ENCODE measurements around the gene THBS2. TPM values are rescaled to one million over a fixed set of nuclear protein-coding genes. Genes with fewer than 3 reads are reported as not detected.
"Not testable (repeated sequence)": the region's sequence is repeated elsewhere in the genome, so short reads cannot be mapped to it uniquely, and the experiment has no call there.

THBS2 gene
- total RNA-seq, 1 donor from 2014 or later, result 2.7 TPM

DNA sequence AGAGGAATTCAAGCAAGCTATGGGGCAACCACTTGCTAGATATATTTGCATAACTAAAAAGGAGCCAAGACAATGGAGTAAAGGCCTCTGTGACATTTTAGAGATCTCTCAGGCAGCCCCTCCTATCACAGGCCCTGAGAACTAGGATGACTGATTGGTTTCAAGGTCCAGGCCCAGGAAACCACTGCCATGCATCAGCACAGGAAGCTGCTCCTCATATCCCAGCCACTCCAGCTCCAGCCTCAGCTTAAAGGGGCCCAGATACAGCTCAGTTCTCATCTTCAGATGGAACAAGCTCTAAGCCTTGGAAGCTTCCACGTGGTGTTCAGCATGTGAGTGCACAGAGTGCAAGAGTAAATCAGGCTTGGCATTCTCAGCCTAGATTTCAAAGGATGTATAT is 21.1 kb upstream of the THBS2 start:
- H3K4me3 ChIP-seq (ENCODE audit: low read depth, low read length), result no peak overlapping the region
- no peak for TF ChIP-seq CTCF (conservative IDR thresholded peaks at IDR 0.05; ENCODE audit: low read depth, low read length)
- no peak for DNase-seq (ENCODE audit: low read depth)

DNA sequence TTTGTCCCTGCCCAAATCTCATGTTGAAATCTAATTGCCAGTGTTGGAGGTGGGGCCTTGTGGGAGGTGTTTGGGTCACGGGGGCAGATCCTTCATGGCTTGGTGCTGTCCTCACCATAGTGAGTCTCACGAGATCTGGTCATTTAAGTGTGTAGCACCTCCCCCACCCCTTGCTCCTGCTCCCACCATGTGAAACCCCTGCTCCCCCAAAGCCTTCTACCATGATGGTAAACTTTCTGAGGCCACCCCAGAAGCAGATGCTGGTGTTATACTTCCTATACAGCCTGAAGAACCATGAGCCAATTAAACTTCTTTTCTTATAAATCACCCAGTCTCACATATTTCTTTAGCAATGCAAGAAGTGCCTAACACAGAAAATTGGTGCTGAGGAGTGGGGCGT is 19.9 kb upstream of the THBS2 start:
- TF ChIP-seq CTCF (conservative IDR thresholded peaks at IDR 0.05; ENCODE audit: low read depth, low read length), result no peak
- DNase-seq (ENCODE audit: low read depth), result no peak
- H3K4me3 ChIP-seq (ENCODE audit: low read depth, low read length), result no peak overlapping the region

- DNase-seq (ENCODE audit: low read depth), result no peak
- H3K4me3 ChIP-seq (ENCODE audit: low read depth, low read length), result no peak overlapping the region
- TF ChIP-seq CTCF (conservative IDR thresholded peaks at IDR 0.05; ENCODE audit: low read depth, low read length), result no peak
These were observed 18.2 kb upstream of the THBS2 start for GRCh38 chr6:169271877-169272216.

GRCh38 chr6:169271158-169271876 is 17.7 kb upstream of the THBS2 start:
- H3K4me3 ChIP-seq (ENCODE audit: low read depth, low read length), result no peak overlapping the region
- no peak for DNase-seq (ENCODE audit: low read depth)
- no peak for TF ChIP-seq CTCF (conservative IDR thresholded peaks at IDR 0.05; ENCODE audit: low read depth, low read length)

DNA sequence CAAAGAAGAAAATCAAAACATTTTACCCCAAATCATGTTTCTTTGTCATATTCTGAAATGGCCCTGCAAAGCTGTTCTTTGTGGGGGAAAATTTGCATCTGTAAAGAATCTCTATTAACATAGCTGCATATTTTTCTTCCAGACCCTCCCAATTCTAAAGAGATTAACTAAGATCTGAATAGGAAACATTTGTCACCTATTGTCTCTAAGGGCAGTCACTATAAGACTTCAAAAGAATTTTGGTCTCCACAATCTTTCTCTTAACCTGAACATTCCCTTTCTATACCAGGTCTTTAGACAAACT is 16.4 kb upstream of the THBS2 start:
- H3K4me3 ChIP-seq (ENCODE audit: low read depth, low read length); DNase-seq (ENCODE audit: low read depth): not testable (repeated sequence)

GRCh38 chr6:169269180-169270076 is 15.8 kb upstream of the THBS2 start:
- DNase-seq (ENCODE audit: low read depth), result peak; percentile 61
- H3K4me3 ChIP-seq (ENCODE audit: low read depth, low read length), result no peak overlapping the region
- no peak for TF ChIP-seq CTCF (conservative IDR thresholded peaks at IDR 0.05; ENCODE audit: low read depth, low read length)

GRCh38 chr6:169268276-169268675 is 14.6 kb upstream of the THBS2 start:
- no peak for DNase-seq (ENCODE audit: low read depth)
- no peak for TF ChIP-seq CTCF (conservative IDR thresholded peaks at IDR 0.05; ENCODE audit: low read depth, low read length)
- no peak overlapping the region for H3K4me3 ChIP-seq (ENCODE audit: low read depth, low read length)

Data from epithelial cell of proximal tubule (primary cell).